ENCODE results near the gene STK17B.
A peak's percentile ranks its signal among the peaks of the same experiment; 100 is the strongest.

The STK17B gene

GRCh38 chr2:196144513-196145126 is 26.8 kb downstream of the STK17B start:
- no peak for TF ChIP-seq Cebpa-rat (IDR thresholded peaks at IDR 0.05)
- peaks cover 91% of the 10 kb centered on the region for H3K36me3 ChIP-seq

GRCh38 chr2:196143730-196144131 is 27.6 kb downstream of the STK17B start:
- Histone ChIP-seq H3K4me3 (no peak overlapping the region), H3K27ac (no peak overlapping the region), H3K4me2 (no peak overlapping the region), H3K27me3 (no peaks in the 10 kb centered on the region), H3K4me1 (no peaks in the 10 kb centered on the region), H3K9ac (no peak overlapping the region), H4K20me1 (no peaks in the 10 kb centered on the region), H3K9me3 (peaks cover 5% of the 10 kb centered on the region; the same call in 1 of the 2 replicates), H3K36me3 (peaks cover 92% of the 10 kb centered on the region)
- no peak for TF ChIP-seq Cebpa-rat (IDR thresholded peaks at IDR 0.05)

More at GRCh38 chr2:196144513-196145126, 26.8 kb downstream of the STK17B start:
- no peak overlapping the region for H3K9ac ChIP-seq
- H3K4me2 ChIP-seq = no peak overlapping the region
- no peak overlapping the region for H3K4me3 ChIP-seq
- no peak overlapping the region for H3K27ac ChIP-seq
- no peaks in the 10 kb centered on the region for H3K27me3 ChIP-seq
- H4K20me1 ChIP-seq = no peaks in the 10 kb centered on the region
- peaks cover 4% of the 10 kb centered on the region; the same call in 1 of the 2 replicates for H3K9me3 ChIP-seq
- no peaks in the 10 kb centered on the region for H3K4me1 ChIP-seq

DNA sequence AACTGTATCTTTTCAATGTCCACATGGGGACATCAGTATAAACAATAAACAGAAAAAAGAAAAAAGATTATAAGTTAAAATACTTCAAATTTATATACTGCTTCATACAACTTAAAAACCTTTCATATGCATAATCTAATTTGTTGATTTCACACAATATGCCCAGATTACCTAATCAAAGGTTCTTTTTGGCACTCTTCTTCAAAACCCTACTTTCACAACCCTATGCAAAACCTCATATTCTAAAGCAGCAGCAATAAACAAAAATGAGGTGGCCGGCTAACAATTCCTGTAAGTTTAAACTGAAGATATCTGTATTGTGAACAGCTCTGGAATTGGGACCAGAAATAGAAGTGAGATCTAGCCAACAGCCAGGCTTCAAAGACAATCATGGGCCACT is 28.6 kb downstream of the STK17B start:
- no peaks in the 10 kb centered on the region for H4K20me1 ChIP-seq
- no peak overlapping the region for H3K27ac ChIP-seq
- TF ChIP-seq Cebpa-rat (IDR thresholded peaks at IDR 0.05) = no peak
- H3K9ac ChIP-seq = no peak overlapping the region
- no peak overlapping the region for H3K4me3 ChIP-seq
- peaks cover 10% of the 10 kb centered on the region; the same call in 1 of the 2 replicates for H3K9me3 ChIP-seq
- H3K36me3 ChIP-seq = peaks cover 95% of the 10 kb centered on the region
- no peaks in the 10 kb centered on the region for H3K27me3 ChIP-seq
- H3K4me2 ChIP-seq = no peak overlapping the region
- no peaks in the 10 kb centered on the region for H3K4me1 ChIP-seq

DNA sequence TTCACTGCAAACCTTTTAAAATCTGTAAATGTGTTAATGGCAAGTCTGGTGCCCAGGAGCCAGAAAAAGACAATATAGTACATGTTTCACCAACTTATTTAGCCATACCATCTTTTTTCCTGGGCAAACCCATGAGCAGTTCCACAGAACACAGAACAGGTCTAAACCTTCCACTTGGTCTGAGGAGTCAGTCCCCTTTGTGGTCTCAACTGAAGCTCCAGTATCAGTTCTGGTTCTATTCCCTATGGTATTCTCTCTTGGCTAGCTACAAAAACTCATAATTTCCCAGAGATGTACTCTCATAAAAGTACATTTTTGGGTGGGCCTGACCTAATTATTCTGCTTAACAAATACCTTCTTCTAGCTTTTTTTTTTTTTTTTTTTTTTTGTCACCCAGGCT is 31.2 kb downstream of the STK17B start:
- Histone ChIP-seq H3K27ac (no peak overlapping the region), H3K4me2 (no peak overlapping the region), H3K4me3 (no peak overlapping the region), H4K20me1 (no peaks in the 10 kb centered on the region), H3K9me3 (peaks cover 30% of the 10 kb centered on the region), H3K4me1 (no peaks in the 10 kb centered on the region), H3K36me3 (peaks cover 97% of the 10 kb centered on the region), H3K9ac (no peak overlapping the region), H3K27me3 (no peaks in the 10 kb centered on the region)
- no peak for TF ChIP-seq Cebpa-rat (IDR thresholded peaks at IDR 0.05)

DNA sequence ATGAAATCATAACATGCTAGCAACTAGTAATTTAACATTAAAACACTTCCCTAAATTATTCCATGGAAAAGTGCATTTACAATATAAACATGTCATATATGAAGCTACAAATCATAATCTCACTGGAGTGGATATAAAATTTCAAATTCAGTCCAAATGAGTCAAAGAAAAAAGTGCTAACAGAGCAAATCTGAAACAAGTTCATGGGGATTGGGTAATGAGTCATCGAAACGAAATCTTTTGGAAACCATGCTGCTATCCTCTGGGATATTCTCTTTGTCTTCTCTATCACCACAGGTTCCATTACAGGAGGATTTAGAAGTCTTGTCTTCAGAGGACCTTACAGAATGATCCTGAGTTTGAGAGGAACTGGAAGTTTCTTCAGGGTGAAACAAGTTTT is 34.1 kb downstream of the STK17B start:
- Histone ChIP-seq H3K4me2 (no peak overlapping the region), H3K36me3 (peaks cover 95% of the 10 kb centered on the region), H3K9ac (no peak overlapping the region), H3K4me3 (no peak overlapping the region), H4K20me1 (no peaks in the 10 kb centered on the region), H3K4me1 (no peaks in the 10 kb centered on the region), H3K9me3 (peaks cover 58% of the 10 kb centered on the region), H3K27me3 (no peaks in the 10 kb centered on the region), H3K27ac (no peak overlapping the region)
- no peak for TF ChIP-seq Cebpa-rat (IDR thresholded peaks at IDR 0.05)

- H3K4me1 ChIP-seq = no peaks in the 10 kb centered on the region
- no peak overlapping the region for H3K4me3 ChIP-seq
- H3K9me3 ChIP-seq = peaks cover 69% of the 10 kb centered on the region
- peaks cover 92% of the 10 kb centered on the region for H3K36me3 ChIP-seq
- no peaks in the 10 kb centered on the region for H4K20me1 ChIP-seq
- no peak overlapping the region for H3K27ac ChIP-seq
- H3K9ac ChIP-seq = no peak overlapping the region
- no peak overlapping the region for H3K4me2 ChIP-seq
- H3K27me3 ChIP-seq = no peaks in the 10 kb centered on the region
- TF ChIP-seq Cebpa-rat (IDR thresholded peaks at IDR 0.05) = no peak
Measured at GRCh38 chr2:196136151-196136550, 35.2 kb downstream of the STK17B start.

- Histone ChIP-seq H3K36me3 (peaks cover 61% of the 10 kb centered on the region), H3K27ac (no peak overlapping the region), H3K9me3 (peaks cover 92% of the 10 kb centered on the region)
Measured at GRCh38 chr2:196131949-196132925, 39.1 kb downstream of the STK17B start.

GRCh38 chr2:196131384-196131937 is 39.9 kb downstream of the STK17B start:
- Histone ChIP-seq H3K27ac (no peak overlapping the region), H3K9me3 (peaks cover 87% of the 10 kb centered on the region), H3K9ac (no peak overlapping the region)

More at GRCh38 chr2:196131949-196132925, 39.1 kb downstream of the STK17B start:
- Histone ChIP-seq H3K27me3 (no peaks in the 10 kb centered on the region), H3K4me3 (no peak overlapping the region), H3K4me2 (no peak overlapping the region), H4K20me1 (no peaks in the 10 kb centered on the region), H3K4me1 (no peaks in the 10 kb centered on the region), H3K9ac (no peak overlapping the region)
- no peak for TF ChIP-seq Cebpa-rat (IDR thresholded peaks at IDR 0.05)

DNA sequence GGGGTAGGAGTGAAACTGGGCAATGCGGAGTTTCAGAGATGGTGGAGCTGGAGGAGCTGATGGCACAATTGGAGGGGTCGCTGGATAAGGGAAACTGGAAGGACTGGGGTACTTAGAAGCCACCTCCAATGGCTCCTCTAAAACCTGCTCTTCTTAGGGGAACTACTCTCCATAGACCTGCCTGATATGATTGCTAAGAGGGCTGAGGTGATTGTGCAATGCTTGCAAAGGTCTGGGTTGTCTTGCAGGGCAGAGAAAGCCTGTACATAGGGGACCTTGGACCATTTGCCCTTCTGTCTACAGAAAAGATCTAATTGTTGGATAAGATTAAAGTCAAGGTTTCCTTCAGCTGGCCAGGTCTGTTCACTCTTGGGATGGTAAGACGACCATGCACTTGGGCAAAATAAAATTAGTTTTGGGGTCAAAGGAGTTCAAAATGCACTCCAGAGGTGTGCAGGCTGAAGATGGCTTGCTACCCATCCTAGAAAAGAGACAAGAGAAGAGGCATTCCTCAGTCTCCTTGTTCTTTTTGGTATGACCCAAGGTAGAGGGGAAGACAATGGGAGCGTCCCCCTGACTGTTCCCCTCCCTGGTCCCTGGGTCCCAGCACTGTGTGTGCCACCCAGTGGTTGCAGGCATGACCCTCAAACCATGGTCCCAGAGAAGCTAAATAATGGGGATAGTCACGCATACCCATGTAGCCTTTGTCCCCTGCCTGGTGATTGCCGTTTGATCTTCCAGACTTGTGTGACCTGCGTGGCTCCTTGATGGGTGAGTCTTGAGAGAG is 41.1 kb downstream of the STK17B start:
- Histone ChIP-seq H4K20me1 (no peaks in the 10 kb centered on the region), H3K27ac (no peak overlapping the region), H3K27me3 (no peaks in the 10 kb centered on the region), H3K4me2 (no peak overlapping the region), H3K4me1 (no peaks in the 10 kb centered on the region), H3K9ac (no peak overlapping the region), H3K9me3 (peaks cover 80% of the 10 kb centered on the region), H3K36me3 (peaks cover 41% of the 10 kb centered on the region), H3K4me3 (no peak overlapping the region)
- TF ChIP-seq Cebpa-rat (IDR thresholded peaks at IDR 0.05) = 0 out of 2 replicates have a peak, but pooled peaks have one; percentile 26

More at GRCh38 chr2:196131384-196131937, 39.9 kb downstream of the STK17B start:
- Histone ChIP-seq H3K36me3 (peaks cover 53% of the 10 kb centered on the region), H4K20me1 (no peaks in the 10 kb centered on the region), H3K4me1 (no peaks in the 10 kb centered on the region), H3K4me2 (no peak overlapping the region), H3K4me3 (no peak overlapping the region), H3K27me3 (no peaks in the 10 kb centered on the region)
- TF ChIP-seq Cebpa-rat (IDR thresholded peaks at IDR 0.05) = no peak
